Measurements from ENCODE around the gene RAB10.

The RAB10 gene

DNA sequence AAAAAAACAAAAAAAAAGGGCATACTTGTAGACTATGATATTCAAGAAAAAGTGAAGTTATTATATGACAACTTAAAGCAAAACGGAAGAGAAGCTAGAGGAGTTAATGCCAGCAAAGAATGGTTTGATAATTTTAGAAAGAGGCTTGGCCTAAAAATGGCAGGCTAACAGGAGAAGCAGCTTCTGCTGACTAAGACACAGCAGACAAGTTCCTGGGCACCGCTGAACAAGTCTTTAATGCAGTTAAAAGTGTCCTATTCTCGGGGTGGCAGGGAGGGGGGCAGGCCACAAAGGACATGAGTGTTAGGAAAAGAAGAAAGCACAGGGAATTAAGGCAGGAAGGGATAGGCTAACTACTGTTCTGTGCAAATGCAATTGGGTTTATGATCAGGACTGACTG lies 88.7 kb downstream of the RAB10 start (continued):
- TF ChIP-seq, protein P1, sequence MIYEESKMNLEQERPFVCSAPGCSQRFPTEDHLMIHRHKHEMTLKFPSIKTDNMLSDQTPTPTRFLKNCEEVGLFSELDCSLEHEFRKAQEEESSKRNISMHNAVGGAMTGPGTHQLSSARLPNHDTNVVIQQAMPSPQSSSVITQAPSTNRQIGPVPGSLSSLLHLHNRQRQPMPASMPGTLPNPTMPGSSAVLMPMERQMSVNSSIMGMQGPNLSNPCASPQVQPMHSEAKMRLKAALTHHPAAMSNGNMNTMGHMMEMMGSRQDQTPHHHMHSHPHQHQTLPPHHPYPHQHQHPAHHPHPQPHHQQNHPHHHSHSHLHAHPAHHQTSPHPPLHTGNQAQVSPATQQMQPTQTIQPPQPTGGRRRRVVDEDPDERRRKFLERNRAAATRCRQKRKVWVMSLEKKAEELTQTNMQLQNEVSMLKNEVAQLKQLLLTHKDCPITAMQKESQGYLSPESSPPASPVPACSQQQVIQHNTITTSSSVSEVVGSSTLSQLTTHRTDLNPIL (CRISPR knock-in tag; IDR thresholded peaks at IDR 0.05; ENCODE audit: low read depth): no peak
- TF ChIP-seq OSR1 (CRISPR knock-in tag; IDR thresholded peaks at IDR 0.05): no peak
- TF ChIP-seq ZC3H10 (CRISPR knock-in tag; IDR thresholded peaks at IDR 0.05): no peak
- no peak for TF ChIP-seq RARB (CRISPR knock-in tag; IDR thresholded peaks at IDR 0.05)

GRCh38 chr2:26123426-26123825 lies 89.5 kb downstream of the RAB10 start:
- no peak for ATAC-seq
- TF ChIP-seq PPARA (CRISPR knock-in tag; IDR thresholded peaks at IDR 0.05; ENCODE audit: borderline replicate concordance): no peak
- TF ChIP-seq ESRRG (CRISPR knock-in tag; IDR thresholded peaks at IDR 0.05): no peak

DNA sequence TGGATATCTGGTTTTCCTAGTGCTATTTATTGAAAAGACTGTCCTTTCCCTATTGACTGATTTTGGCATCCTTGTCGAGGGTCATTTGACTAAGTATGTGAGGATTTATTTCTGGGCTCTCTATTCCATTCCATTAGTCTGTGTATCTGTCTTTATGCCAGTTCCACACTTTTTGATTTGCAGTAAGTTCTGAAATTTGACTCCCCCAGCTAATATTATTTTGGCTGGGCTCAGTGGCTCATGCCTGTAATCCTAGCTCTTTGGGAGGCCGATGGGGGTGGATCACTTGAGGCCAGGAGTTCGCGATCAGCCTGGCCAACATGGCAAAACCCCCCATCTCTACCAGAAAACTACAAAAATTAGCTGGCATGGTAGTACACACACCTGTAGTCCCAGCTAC lies 92.2 kb downstream of the RAB10 start:
- ATAC-seq: peak; percentile 68
- TF ChIP-seq ZNF70 (CRISPR knock-in tag; IDR thresholded peaks at IDR 0.05) (no peak), ARNTL (CRISPR knock-in tag; IDR thresholded peaks at IDR 0.05; ENCODE audit: borderline replicate concordance, low read depth) (no peak), CSRNP3 (CRISPR knock-in tag; IDR thresholded peaks at IDR 0.05) (no peak), ZC3H10 (CRISPR knock-in tag; IDR thresholded peaks at IDR 0.05) (no peak), TCF4 (CRISPR knock-in tag; IDR thresholded peaks at IDR 0.05; ENCODE audit: borderline replicate concordance) (no peak)
- TF ChIP-seq, protein P2, sequence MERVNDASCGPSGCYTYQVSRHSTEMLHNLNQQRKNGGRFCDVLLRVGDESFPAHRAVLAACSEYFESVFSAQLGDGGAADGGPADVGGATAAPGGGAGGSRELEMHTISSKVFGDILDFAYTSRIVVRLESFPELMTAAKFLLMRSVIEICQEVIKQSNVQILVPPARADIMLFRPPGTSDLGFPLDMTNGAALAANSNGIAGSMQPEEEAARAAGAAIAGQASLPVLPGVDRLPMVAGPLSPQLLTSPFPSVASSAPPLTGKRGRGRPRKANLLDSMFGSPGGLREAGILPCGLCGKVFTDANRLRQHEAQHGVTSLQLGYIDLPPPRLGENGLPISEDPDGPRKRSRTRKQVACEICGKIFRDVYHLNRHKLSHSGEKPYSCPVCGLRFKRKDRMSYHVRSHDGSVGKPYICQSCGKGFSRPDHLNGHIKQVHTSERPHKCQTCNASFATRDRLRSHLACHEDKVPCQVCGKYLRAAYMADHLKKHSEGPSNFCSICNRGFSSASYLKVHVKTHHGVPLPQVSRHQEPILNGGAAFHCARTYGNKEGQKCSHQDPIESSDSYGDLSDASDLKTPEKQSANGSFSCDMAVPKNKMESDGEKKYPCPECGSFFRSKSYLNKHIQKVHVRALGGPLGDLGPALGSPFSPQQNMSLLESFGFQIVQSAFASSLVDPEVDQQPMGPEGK (CRISPR knock-in tag; IDR thresholded peaks at IDR 0.05; ENCODE audit: borderline replicate concordance): no peak

GRCh38 chr2:26128176-26128575 lies 94.3 kb downstream of the RAB10 start:
- ATAC-seq: no peak
- no peak for TF ChIP-seq BACH2 (CRISPR knock-in tag; IDR thresholded peaks at IDR 0.05; ENCODE audit: borderline replicate concordance)

DNA sequence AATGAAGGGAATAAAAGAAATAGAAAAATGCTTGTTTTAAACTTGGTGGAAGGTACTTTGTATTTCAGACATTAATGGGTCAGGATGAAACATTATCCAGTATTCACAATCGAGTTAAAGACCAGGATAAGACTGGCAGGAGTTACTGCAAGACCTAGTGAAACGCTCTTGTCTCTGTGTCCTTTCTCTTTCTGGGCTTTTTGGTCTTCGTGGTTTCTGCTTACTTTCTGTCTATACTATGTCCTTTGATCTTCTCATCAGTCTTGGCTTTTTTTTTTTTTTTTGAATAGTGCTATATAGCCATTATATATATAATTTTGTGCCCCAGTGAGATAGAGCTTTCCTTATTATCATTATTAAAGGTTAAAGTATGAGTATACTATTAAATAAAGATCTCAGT lies 96.9 kb downstream of the RAB10 start:
- TF ChIP-seq OSR1 (CRISPR knock-in tag; IDR thresholded peaks at IDR 0.05) (no peak), PPARA (CRISPR knock-in tag; IDR thresholded peaks at IDR 0.05; ENCODE audit: borderline replicate concordance) (no peak), TCF4 (CRISPR knock-in tag; IDR thresholded peaks at IDR 0.05; ENCODE audit: borderline replicate concordance) (no peak), CSDC2 (CRISPR knock-in tag; IDR thresholded peaks at IDR 0.05) (no peak), SNAI2 (CRISPR knock-in tag; IDR thresholded peaks at IDR 0.05) (no peak), ZNF565 (CRISPR knock-in tag; conservative IDR thresholded peaks at IDR 0.05; ENCODE audit: low read depth) (no peak)
- TF ChIP-seq, protein P3, sequence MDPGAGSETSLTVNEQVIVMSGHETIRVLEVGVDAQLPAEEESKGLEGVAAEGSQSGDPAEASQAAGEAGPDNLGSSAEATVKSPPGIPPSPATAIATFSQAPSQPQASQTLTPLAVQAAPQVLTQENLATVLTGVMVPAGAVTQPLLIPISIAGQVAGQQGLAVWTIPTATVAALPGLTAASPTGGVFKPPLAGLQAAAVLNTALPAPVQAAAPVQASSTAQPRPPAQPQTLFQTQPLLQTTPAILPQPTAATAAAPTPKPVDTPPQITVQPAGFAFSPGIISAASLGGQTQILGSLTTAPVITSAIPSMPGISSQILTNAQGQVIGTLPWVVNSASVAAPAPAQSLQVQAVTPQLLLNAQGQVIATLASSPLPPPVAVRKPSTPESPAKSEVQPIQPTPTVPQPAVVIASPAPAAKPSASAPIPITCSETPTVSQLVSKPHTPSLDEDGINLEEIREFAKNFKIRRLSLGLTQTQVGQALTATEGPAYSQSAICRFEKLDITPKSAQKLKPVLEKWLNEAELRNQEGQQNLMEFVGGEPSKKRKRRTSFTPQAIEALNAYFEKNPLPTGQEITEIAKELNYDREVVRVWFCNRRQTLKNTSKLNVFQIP (CRISPR knock-in tag; IDR thresholded peaks at IDR 0.05; ENCODE audit: borderline replicate concordance, low read depth): no peak
- TF ChIP-seq, protein P2 (CRISPR knock-in tag; IDR thresholded peaks at IDR 0.05; ENCODE audit: borderline replicate concordance): no peak
- TF ChIP-seq, protein P4, sequence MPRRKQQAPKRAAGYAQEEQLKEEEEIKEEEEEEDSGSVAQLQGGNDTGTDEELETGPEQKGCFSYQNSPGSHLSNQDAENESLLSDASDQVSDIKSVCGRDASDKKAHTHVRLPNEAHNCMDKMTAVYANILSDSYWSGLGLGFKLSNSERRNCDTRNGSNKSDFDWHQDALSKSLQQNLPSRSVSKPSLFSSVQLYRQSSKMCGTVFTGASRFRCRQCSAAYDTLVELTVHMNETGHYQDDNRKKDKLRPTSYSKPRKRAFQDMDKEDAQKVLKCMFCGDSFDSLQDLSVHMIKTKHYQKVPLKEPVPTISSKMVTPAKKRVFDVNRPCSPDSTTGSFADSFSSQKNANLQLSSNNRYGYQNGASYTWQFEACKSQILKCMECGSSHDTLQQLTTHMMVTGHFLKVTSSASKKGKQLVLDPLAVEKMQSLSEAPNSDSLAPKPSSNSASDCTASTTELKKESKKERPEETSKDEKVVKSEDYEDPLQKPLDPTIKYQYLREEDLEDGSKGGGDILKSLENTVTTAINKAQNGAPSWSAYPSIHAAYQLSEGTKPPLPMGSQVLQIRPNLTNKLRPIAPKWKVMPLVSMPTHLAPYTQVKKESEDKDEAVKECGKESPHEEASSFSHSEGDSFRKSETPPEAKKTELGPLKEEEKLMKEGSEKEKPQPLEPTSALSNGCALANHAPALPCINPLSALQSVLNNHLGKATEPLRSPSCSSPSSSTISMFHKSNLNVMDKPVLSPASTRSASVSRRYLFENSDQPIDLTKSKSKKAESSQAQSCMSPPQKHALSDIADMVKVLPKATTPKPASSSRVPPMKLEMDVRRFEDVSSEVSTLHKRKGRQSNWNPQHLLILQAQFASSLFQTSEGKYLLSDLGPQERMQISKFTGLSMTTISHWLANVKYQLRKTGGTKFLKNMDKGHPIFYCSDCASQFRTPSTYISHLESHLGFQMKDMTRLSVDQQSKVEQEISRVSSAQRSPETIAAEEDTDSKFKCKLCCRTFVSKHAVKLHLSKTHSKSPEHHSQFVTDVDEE (CRISPR knock-in tag; IDR thresholded peaks at IDR 0.05): no peak
- no peak for ATAC-seq

Measured in SK-N-SH treated with all-trans-retinoic acid at 6 μM for 48 hours (cell line).